HG02763 (cell line): ENCODE measurements around the gene LYAR.

ENCODE experiments used
- ATAC-seq: cut with Tn5 transposase; IDR thresholded peaks from one replicate; pipeline ENCODE4 v1.9.1; 2021; ENCODE audit warnings: mild to moderate bottlenecking, moderate library complexity; ENCODE audit not compliant: unreplicated experiment

LYAR gene

GRCh38 chr4:4289941-4290850 is at the start of gene LYAR, which contains the start of gene ZBTB49:
TSS of gene LYAR (minus strand) at chr4:4290154. CDS start at chr4:4283742, 6,412 bp downstream.
TSS of gene ZBTB49 (plus strand) at chr4:4290251. CDS start at chr4:4299946, 9,695 bp downstream.
- ATAC-seq = peak; percentile 85

DNA sequence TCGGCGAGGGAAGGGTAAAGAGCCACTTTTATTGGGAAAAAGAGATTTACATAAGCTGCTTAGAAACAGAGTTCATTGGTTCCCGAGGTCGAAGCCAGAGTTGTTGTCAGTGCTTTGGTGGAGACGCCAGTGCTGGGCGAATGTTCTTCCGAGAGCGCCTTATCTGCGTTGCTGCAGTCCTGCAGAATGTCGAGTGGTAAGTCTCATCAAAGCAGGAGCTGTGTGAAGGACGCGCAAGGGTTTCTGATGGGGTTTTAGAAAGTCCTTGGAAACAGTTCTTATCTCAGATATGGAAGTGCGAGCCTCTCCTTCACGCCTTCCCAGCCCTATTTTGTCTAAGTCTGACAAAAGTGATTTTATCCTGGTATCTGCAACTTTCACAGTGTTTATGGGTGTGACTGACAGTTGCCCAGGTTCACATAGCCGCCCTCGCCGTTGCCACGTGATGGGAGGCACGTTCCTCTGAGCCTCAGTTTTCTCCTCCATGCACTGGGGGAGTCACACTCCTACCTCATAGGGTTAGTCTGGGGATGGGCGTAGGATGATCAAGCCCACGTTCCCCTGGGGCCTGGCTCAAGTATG is 49.6 kb upstream of the LYAR start:
- no peak for ATAC-seq

- ATAC-seq = no peak
Measured at GRCh38 chr4:4338210-4339001, 48.5 kb upstream of the LYAR start.

DNA sequence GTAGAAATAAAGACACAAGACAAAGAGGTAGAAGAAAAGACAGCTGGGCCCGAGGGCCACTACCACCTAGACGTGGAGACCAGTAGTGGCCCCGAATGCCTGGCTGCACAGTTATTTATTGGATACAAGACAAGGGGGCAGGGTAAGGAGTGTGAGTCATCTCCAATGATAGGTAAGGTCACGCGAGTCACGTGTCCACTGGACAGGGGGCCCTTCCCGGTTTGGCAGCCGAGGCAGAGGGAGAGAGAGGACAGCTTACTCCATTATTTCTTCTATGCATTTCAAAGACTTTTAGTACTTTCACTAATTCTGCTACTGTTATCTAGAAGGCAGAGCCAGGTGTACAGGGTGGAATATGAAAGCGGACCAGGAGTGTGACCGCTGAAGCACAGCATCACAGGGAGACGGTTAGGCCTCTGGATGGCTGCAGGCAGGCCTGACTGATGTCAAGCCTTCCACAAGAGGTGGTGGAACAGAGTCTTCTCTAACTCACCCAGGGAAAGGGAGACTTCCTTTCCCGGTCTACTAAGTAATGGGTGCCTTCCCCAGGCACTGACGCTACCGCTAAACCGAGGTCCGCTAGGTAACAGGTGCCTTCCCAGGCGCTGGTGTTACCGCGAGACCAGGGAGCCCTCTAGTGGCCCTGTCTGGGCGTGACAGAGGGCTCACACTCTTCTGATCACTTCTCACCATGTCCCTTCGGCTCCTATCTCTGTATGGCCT is 45.0 kb upstream of the LYAR start:
- no peak for ATAC-seq

DNA sequence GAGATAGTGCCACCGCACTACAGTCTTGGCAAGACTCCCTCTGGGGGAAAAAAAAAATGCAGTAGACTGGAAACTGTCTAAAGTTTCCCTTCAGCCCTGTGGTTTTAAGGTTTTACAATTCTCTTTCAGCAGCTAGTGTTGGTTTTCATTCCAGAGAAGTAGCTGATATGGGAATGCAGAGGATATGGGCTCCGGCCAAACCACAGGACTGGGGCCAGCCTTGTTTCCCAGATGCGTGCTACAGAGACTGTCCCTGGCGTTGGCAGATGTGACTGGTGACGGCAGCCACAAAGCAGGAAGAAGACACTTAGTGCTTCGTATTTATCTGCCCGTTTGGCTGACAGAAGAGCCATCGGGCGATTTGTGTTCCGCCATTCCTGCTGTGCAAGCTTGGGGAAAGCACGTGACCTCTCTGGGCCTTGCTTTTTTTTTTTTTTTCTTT is 43.3 kb upstream of the LYAR start:
- no peak for ATAC-seq

DNA sequence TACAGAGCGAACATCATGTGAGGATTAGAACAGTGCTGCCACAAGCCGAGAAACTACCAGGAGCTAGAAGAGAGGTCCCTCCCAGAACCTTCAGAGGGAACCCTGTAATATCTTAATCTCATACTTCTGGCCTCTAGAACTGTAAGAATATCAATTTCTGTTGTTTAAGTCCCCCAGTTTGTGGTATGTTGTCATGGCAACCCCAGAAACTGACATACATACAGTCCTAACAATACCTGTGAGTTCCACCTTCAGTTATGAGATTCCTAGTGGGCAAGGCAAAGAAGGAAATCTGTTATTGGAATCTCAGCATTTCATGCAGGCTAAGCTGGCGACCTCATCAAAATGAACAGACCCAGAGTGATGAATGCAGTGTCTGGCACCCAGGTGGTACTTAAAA is 42.6 kb upstream of the LYAR start:
- no peak for ATAC-seq

- ATAC-seq = no peak
Measured at GRCh38 chr4:4330794-4331193, 40.8 kb upstream of the LYAR start.

DNA sequence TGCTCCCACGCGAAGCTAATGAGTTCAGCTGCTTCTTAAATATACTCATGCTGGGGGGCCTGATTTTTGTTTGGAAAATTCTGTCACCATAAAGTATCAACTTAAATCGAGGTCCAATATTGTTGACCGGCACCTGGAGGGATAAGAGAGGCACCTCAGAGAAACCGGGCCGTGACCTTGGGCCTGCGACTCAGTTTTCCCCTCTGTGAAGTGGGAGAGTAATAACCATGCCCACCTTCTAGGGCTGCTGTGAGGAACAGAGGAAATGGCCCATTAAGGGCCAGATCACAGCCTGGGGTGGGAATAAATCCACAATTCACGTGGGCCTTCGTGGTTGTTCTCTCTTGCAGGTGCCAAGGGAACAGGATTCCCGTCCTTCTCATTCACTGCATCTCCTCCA is 39.5 kb upstream of the LYAR start:
- no peak for ATAC-seq

GRCh38 chr4:4328840-4329239 is 38.9 kb upstream of the LYAR start:
- no peak for ATAC-seq

DNA sequence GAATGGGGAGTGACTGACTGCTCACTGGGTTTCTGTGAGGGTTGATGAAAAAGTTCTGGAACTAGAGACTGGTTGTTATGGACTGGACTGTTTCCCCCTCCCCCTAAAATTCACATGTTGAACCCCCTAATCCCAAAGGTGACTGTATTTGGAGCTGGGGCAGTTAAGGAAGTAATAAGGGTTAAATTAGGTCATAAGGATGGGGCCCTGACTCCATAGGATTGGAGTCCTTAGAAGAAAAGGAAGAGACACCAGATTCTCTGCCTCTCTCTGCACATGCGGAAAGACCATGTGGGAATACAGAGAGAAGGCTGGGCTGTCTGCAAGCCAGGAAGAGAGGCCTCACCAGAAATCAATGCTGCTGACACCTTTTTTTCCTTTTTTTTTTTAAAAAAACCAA is 38.3 kb upstream of the LYAR start:
- no peak for ATAC-seq

GRCh38 chr4:4327652-4328121 is 37.7 kb upstream of the LYAR start:
- no peak for ATAC-seq

DNA sequence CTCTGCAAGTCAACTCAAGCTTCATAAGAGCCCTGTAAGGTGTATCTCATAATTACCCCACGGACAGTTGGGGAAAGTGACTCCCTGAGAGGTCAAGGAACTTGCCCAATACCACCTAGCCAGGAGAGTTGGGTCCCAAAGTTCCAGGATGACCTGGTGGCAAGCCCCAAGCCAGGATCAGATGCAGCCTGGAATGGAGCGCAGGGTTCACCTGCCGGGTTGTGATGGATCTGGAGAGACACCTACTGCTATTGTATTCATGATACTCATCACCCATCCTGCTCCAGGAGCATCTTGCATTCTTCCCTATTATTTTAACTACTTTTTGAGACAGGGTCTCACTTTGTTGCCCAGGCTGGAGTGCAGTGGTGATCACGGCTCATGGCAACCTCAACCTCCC is 36.2 kb upstream of the LYAR start:
- ATAC-seq = no peak

DNA sequence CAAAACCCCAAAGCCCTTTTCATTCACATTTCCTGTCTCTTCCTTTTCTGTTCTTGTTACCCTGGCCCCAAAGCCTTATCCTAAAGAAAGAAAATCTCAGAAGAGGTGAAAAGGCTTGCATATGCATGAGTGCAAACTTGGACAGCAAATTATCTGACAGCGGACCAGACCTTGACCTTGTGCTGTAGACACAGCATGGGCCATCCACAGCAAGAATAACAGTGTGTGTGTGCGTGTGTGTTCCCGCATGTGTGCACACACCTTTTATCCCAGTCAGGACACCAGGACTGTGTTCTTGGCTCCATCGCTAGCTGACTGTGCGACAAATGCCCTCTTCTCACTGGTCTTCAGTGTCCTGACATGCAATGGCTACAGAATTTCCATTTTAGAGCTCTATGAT is 35.4 kb upstream of the LYAR start:
- ATAC-seq = no peak

GRCh38 chr4:4323705-4324534 is 34.0 kb upstream of the LYAR start:
- ATAC-seq = no peak

GRCh38 chr4:4321951-4322688 is 32.2 kb upstream of the LYAR start:
- no peak for ATAC-seq

GRCh38 chr4:4320951-4321714 is 31.2 kb upstream of the LYAR start:
- ATAC-seq = no peak

DNA sequence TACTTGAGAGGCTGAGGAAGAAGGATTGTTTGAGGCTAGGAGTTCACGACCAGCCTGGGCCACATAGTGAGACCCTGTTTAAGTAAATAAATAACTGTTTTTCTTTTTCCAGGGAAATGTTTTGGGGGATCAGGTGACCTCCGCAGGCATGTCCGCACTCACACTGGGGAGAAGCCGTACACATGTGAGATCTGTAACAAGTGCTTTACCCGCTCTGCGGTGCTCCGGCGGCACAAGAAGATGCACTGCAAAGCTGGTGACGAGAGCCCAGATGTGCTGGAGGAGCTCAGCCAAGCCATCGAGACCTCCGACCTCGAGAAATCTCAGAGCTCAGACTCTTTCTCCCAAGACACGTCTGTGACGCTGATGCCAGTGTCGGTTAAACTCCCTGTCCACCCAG is 30.6 kb upstream of the LYAR start:
- ATAC-seq = no peak

DNA sequence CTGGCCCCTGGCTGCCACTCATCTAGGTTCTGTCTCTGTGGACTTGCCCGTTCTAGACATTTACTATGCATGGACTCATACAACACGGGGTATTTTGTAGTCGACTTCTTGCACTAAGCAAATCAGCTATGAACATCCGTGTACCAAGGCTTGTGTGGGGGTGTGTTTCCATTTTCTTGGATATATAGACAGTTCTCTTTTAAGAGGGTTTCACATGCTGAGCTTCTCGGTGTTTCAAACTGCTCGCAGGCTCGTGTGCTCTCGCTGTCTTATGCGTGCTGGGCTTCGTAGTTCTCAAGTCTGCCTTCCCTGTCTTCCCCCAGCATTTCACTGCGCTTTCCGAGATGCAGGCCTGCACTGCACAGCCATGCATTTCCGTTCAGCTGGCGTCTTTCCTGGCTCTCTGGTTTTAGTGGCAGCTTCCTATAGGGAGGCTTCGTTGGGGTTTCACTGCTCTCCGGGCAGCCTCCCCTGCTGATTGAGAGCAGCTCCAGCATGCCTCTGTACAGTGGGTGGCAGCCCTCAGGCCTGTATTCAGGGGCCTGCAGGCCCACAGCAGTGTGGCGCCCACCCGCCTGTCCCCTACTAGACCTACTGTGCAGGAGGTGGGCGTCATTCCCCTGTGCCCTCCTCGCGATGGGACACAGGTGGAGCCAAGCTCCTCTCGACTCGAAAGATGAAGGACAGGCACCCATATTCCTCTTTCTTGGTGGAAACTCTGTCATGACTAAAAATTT is 27.7 kb upstream of the LYAR start:
- ATAC-seq = no peak
